ENCODE data around the gene FRA10AC1.

GRCh38 chr10:93742633-93743349, 40.4 kb upstream of the FRA10AC1 start:
- TF ChIP-seq POLR2A (IDR thresholded peaks at IDR 0.05; ENCODE audit: low read length) (no peak), GATA1 (IDR thresholded peaks at IDR 0.05; ENCODE audit: low read depth, low read length) (no peak)

All from erythroblast (primary cell).